Aorta (tissue), 5 donors: ENCODE results near the gene RLN3. TPM values are rescaled to one million over a fixed set of nuclear protein-coding genes. Genes with fewer than 3 reads are reported as not detected.

Experiments used
- ATAC-seq: fragments of 200-7000 bp; cut with Tn5 transposase; one replicate; pipeline ENCODE4 v1.9.1; 2022; ENCODE audit warnings: moderate library complexity; ENCODE audit not compliant: low FRiP score
- DNase-seq, 2 donors: peaks; one replicate each; pipeline ENCODE4 v3.0.0-alpha.2; 2020
- H3K27ac ChIP-seq, 2 donors: one replicate each; pipeline ENCODE4 v1.5.1; 2013; ENCODE audit warnings: low read length in 2 of 2, mild to moderate bottlenecking in 2 of 2, moderate library complexity in 2 of 2, control low read depth in 1 of 2, inconsistent platforms in 1 of 2, low read depth in 1 of 2
- H3K27me3 ChIP-seq, 2 donors: one replicate each; pipeline ENCODE4 v1.6.1; 2013; ENCODE audit warnings: control low read depth in 1 of 2, low read length in 1 of 2, mild to moderate bottlenecking in 1 of 2, moderate library complexity in 1 of 2; ENCODE audit not compliant: insufficient read depth in 2 of 2, control insufficient read depth in 1 of 2
- H3K36me3 ChIP-seq, 2 donors: one replicate each; pipeline ENCODE4 v1.6.1; 2013; ENCODE audit warnings: control low read depth in 1 of 2, low read length in 1 of 2, mild to moderate bottlenecking in 1 of 2; ENCODE audit not compliant: insufficient read depth in 2 of 2, control insufficient read depth in 1 of 2
- H3K4me1 ChIP-seq, 2 donors: one replicate each; pipeline ENCODE4 v1.6.1; 2013; ENCODE audit warnings: low read length in 2 of 2, control low read depth in 1 of 2, mild to moderate bottlenecking in 1 of 2, moderate library complexity in 1 of 2; ENCODE audit not compliant: insufficient read depth in 2 of 2, control insufficient read depth in 1 of 2
- H3K4me3 ChIP-seq, 2 donors: one replicate each; pipeline ENCODE4 v1.5.1; 2013; ENCODE audit warnings: low read length in 2 of 2, control low read depth in 1 of 2, mild to moderate bottlenecking in 1 of 2
- H3K9me3 ChIP-seq: one replicate; pipeline ENCODE4 v1.6.1; 2013; ENCODE audit warnings: mild to moderate bottlenecking, low read length; ENCODE audit not compliant: control insufficient read depth
- whole genome bisulfite sequencing, 2 donors: extraction: QIAGEN DNeasy Blood & Tissue Kit; methylation state at CpG; one replicate each; pipeline ENCODE4 v1.1.7; 2013; 5-methylcytosine and 5-hydroxymethylcytosine counted together
- intact Hi-C, 2 donors: fragments of 100-400 bp; cut with DNase I; formaldehyde crosslinking; loops; one replicate each; pipeline versions ENCODE4 v1.14.2 to v1.15.0; 2022
- polyA plus RNA-seq, 2 donors: library from polyadenylated mRNA; stranded (reverse); fragments of 200-250 nt; gene quantifications; one replicate each; pipeline ENCODE4 v1.2.3, GENCODE V29; 2013
- total RNA-seq, 2 donors: library from RNA; stranded (reverse); fragmentation: NEBNext Ultra II Directional; extraction: Animal tissue kit (Norgen Biotek cat#: 25700); gene quantifications; one replicate each; pipeline ENCODE4 v1.2.1, GENCODE V29; 2021
- donor health status: healthy with polysubstance abuse.
- donor health status: Bipolar disorder and iron deficiency.
- donor health status: DM: no; HTN: no; CAD: no.
- donor health status: DM: no; HTN: no; CAD: no.
- donor health status: DM: yes; HTN: yes; CAD: no.

RLN3 gene
- total and polyA plus RNA-seq, 4 donors, result not detected

GRCh38 chr19:13999085-13999484 lies 28.9 kb upstream of the RLN3 start:
- WGBS, 2 donors, result 98 to 99% methylated on average over 3 of the region's 3 CpGs
- H3K27me3 ChIP-seq, result no peaks in the 10 kb centered on the region
- no peak overlapping the region for H3K4me3 ChIP-seq
- no peaks in the 10 kb centered on the region for H3K36me3 ChIP-seq
- intact Hi-C loops, result no loop called here
- no peak overlapping the region for H3K27ac ChIP-seq
- DNase-seq (no peak), ATAC-seq (no peak)
- H3K4me1 ChIP-seq, result no peaks in the 10 kb centered on the region
- H3K9me3 ChIP-seq, result no peaks in the 10 kb centered on the region

DNA sequence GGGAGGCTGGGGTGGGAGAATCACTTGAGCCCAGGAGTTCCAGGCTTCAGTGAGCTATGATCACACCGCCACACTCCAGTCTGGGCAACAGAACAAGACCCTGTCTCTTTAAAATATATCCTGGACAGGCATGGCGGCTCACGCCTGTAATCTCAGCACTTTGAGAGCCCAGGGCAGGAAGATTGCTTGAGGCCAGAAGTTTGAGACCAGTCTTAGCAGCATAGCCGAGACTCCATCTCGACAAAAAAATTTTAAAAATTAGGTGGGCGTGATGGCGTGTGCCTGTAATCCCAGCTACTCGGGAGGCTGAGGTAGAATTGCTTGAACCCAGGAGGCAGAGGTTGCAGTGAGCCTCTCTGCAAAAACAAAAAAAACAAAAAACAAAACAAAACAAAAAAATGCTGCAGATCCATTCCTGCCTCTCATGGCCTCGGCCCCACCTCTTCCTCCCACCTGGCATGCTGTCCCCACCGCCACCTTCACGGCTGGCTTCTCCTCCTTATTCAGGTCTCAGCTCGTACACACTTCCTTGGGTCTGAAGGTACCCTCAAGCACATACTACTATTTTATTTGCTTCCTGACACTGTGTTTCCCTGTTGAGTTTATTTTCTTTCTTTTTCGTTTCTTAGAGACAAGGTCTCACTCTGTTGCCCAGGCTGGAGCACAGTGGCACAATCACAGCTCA lies 27.1 kb upstream of the RLN3 start:
- intact Hi-C loops, result loop anchor here (5.0 to 10.0 kb wide), 2 partner anchors 46 to 49 kb away; partner anchors contain the start of gene DCAF15 (in 2 of the 2)
- WGBS, 2 donors, result 85 to 86% methylated on average over 13 of the region's 13 CpGs
- Histone ChIP-seq H3K27ac (no peak overlapping the region), H3K4me1 (no peaks in the 10 kb centered on the region), H3K4me3 (no peak overlapping the region), H3K27me3 (no peaks in the 10 kb centered on the region), H3K9me3 (no peaks in the 10 kb centered on the region), H3K36me3 (no peaks in the 10 kb centered on the region)
- DNase-seq (peak in 1 of 2 donors; percentile 50), ATAC-seq (no peak)

DNA sequence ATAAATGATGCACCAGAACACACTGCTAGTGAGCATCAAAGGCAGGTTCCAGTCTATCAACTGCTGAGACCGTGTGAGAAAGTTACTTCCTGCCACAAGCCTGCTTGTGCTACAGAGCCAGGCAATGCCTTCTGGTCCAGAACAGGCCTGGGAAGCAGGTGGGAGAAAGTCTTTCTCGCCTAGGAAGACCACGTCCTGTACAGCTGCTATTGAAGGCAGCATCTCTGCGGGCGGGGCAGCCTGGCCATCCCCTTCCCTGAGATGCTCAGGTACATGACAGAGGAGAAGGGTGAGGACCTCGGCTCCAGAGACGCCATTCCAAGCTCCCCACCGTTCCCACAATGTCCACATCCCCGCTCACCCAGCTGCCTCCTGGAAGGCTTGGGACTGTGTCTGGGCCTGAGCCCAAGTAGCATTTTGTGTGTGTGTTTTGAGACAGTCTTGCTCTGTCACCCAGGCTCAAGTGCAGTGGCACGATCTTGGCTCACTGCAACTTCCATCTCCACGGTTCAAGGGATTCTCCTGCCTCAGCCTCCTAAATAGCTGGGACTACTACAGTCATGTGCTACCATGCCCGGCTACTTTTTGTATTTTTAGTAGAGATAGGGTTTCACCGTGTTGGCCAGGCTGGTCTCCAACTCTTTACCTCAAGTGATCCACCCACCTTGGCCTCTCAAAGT lies 25.2 kb upstream of the RLN3 start:
- no peak for ATAC-seq
- DNase-seq, result peak; percentile 49 to 61
- no peaks in the 10 kb centered on the region for H3K9me3 ChIP-seq
- no peak overlapping the region for H3K4me3 ChIP-seq
- peak overlapping the region; percentile 45 to 55 for H3K27ac ChIP-seq
- WGBS, 2 donors, result 40 to 42% methylated on average over 13 of the region's 13 CpGs
- H3K27me3 ChIP-seq, result no peaks in the 10 kb centered on the region
- no peaks in the 10 kb centered on the region for H3K4me1 ChIP-seq
- intact Hi-C loops, result loop anchor here (5.0 to 10.0 kb wide), 2 partner anchors 48 to 50 kb away; partner anchors contain the start of gene DCAF15 (in 2 of the 2)
- H3K36me3 ChIP-seq, result no peaks in the 10 kb centered on the region

DNA sequence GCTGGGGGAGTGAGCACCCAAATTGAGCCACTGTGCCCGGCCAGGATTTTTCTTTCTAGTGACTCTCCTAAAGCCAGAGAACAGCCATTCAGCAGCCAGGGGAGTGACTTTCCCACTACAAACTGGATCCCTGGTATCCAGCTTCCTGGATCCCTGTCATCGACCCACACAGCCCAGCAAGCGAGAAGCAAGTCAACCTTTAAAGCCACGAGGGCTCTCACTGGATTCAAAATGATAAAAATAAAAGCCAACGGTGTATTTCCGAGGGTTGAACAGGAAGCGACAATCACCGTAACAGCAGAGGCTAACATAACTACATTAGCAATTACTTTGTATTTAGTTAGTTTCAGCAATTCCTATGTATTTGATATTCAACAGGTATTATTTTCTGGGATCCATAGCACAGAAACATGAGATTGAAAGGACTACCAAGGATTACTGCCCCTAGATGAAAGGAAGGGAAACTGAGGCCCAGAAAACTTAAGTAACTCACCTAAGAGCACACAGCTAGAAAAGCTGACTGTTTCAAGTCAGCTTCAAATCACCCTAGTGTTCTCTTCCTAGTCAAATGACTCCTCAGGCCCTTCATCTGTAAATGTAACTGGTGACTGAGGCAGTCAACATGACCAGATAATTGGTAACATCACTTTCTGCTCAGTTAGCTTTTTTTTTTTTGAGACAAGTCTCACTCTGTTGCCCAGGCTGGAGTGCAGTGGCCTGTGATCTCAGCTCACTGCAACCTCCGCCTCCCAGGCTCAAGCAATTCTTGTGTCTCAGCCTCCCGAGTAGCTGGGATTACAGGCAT lies 24.5 kb upstream of the RLN3 start:
- WGBS, 2 donors, result 28 to 36% methylated on average over 10 of the region's 10 CpGs
- H3K4me3 ChIP-seq, result no peak overlapping the region
- ATAC-seq (no peak), DNase-seq (peak; percentile 37 to 46)
- H3K27ac ChIP-seq, result peak overlapping the region in 1 of 2 donors; percentile 55
- intact Hi-C loops, result loop anchor here (5.0 to 10.0 kb wide), 2 partner anchors 49 to 51 kb away; partner anchors contain the start of gene DCAF15 (in 2 of the 2)
- no peaks in the 10 kb centered on the region for H3K4me1 ChIP-seq
- no peaks in the 10 kb centered on the region for H3K27me3 ChIP-seq
- no peaks in the 10 kb centered on the region for H3K9me3 ChIP-seq
- no peaks in the 10 kb centered on the region for H3K36me3 ChIP-seq

DNA sequence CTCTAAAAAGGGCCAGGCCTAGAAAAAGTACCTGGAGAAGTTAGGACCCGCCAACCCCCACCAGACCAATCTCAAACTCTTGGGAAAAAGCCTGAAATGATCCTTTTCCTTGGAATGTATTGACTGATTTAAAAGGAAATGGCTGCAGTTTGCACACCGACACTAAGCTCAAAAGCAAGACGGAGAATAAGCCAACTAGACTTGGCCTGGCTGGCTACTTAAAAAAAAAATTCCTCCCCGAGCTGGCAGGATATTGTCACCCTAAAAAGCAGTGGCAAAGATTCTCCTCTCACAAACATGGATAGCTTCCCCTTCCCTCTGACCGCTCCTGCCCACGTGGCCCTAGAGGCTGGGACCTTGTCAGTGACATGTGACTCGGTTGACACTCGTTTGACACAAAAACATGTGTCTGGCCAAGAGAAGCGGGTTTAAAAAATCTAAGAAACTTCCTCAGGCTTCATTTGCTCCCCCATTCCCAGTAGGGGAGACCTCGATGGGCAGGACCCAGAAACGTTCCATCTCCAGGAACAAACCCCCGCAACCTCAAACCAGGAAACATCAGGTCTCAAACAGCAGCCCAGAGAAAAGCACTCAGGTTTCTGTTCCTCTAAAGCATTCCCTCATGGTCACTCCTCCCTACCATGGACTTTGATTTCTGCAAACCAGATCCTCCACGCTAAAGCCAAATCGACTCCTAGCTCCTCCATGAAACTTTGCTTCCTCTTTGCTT lies 23.2 kb upstream of the RLN3 start:
- intact Hi-C loops, result loop anchor here (5.0 to 10.0 kb wide), 2 partner anchors 50 to 52 kb away; partner anchors contain the start of gene DCAF15 (in 2 of the 2)
- no peak for ATAC-seq

GRCh38 chr19:14005349-14006084 lies 22.4 kb upstream of the RLN3 start:
- intact Hi-C loops, result loop anchor here in 1 of 2 donors (2.0 to 10.0 kb wide), 2 partner anchors 51 to 131 kb away; partner anchors contain the start of genes ASF1B and DCAF15
- Histone ChIP-seq H3K27me3 (no peaks in the 10 kb centered on the region), H3K4me1 (no peaks in the 10 kb centered on the region), H3K36me3 (no peaks in the 10 kb centered on the region), H3K27ac (peak overlapping the region in 1 of 2 donors; percentile 92), H3K9me3 (no peaks in the 10 kb centered on the region), H3K4me3 (peak overlapping the region; percentile 64 to 98)
- ATAC-seq (peak; percentile 84), DNase-seq (peak; percentile 94 to 98)
- WGBS, 2 donors, result 3 to 8% methylated on average over 13 to 50 of the region's 50 CpGs

More for the DNA sequence above, 23.2 kb upstream of the RLN3 start:
- peak; percentile 85 to 88 for DNase-seq
- Histone ChIP-seq H3K4me1 (no peaks in the 10 kb centered on the region), H3K27ac (peak overlapping the region in 1 of 2 donors; percentile 85), H3K4me3 (no peak overlapping the region), H3K27me3 (no peaks in the 10 kb centered on the region), H3K36me3 (no peaks in the 10 kb centered on the region), H3K9me3 (no peaks in the 10 kb centered on the region)
- 3 to 4% methylated on average over 14 of the region's 14 CpGs for WGBS, 2 donors

- ATAC-seq, result peak; percentile 95
- H3K27me3 ChIP-seq, result no peaks in the 10 kb centered on the region
- H3K36me3 ChIP-seq, result no peaks in the 10 kb centered on the region
- no peaks in the 10 kb centered on the region for H3K9me3 ChIP-seq
- H3K4me3 ChIP-seq, result peak within 1 kb of the TSS; percentile 64 to 98
- peak within 1 kb of the TSS; percentile 87 to 92 for H3K27ac ChIP-seq
- WGBS, 2 donors, result 0 to 1% methylated on average over 49 to 58 of the region's 58 CpGs
- H3K4me1 ChIP-seq, result no peaks in the 10 kb centered on the region
- intact Hi-C loops, result loop anchor here in 1 of 2 donors (2.0 to 10.0 kb wide), 2 partner anchors 51 to 131 kb away; partner anchors contain the start of genes ASF1B and DCAF15
- peak; percentile 100 for DNase-seq
Measured at GRCh38 chr19:14006085-14006765, 21.7 kb upstream of the RLN3 start, which contains the start of gene RFX1. Gene RFX1, minus strand, starts transcription at chr19:14006320. Its CDS starts 12,477 bp downstream, at chr19:13993843.
